ENCODE results near the gene LRRC75A.

- TF ChIP-seq CTCF (IDR thresholded peaks at IDR 0.05) (no peak), POLR2A (IDR thresholded peaks at IDR 0.05) (no peak)
These were observed 32.7 kb downstream of the LRRC75A start for GRCh38 chr17:16459271-16459670.
